Measurements from ENCODE around the gene FZD8.
A peak's percentile ranks its signal among the peaks of the same experiment; 100 is the strongest.
"Not testable (repeated sequence)": the region's sequence is repeated elsewhere in the genome, so short reads cannot be mapped to it uniquely, and the experiment has no call there.

The FZD8 gene

DNA sequence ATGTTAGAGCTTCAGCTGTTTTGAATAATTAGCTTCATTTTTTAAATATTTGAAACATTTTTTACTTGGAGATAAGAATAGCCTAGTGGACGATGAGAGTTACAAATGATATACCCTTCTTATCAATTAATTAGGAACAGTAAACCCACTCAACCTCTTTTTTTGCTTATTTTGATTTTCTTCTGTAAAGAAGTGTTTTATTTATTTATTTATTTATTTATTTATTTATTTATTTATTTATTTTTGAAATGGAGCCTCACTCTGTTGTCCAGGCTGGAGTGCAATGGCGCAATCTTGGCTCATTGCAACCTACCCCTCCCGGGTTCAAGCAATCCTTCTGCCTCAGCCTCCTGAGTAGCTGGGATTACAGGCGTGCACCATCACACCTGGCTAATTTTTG is 43.8 kb upstream of the FZD8 start:
- H3K9me3 ChIP-seq (ENCODE audit: control insufficient read depth, insufficient read depth, low read depth, low read length); POLR2A ChIA-PET; H3K36me3 ChIP-seq (ENCODE audit: control insufficient read depth in 2 of 2, insufficient read depth in 1 of 2, low read length in 2 of 2); CTCF ChIA-PET; H3K4me1 ChIP-seq (ENCODE audit: control insufficient read depth, insufficient read depth, low read length); H3K27ac ChIP-seq (ENCODE audit: extremely low read depth, low read depth, low read length); H3K4me3 ChIP-seq (ENCODE audit: low read depth, low read length): not testable (repeated sequence)
- TF ChIP-seq, protein P1, sequence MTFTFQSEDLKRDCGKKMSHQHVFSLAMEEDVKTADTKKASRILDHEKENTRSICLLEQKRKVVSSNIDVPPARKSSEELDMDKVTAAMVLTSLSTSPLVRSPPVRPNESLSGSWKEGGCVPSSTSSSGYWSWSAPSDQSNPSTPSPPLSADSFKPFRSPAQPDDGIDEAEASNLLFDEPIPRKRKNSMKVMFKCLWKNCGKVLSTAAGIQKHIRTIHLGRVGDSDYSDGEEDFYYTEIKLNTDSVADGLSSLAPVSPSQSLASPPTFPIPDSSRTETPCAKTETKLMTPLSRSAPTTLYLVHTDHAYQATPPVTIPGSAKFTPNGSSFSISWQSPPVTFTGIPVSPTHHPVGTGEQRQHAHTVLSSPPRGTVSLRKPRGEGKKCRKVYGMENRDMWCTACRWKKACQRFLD (tag by site-specific recombination; IDR thresholded peaks at IDR 0.05), result peak; percentile 72; the same call in 1 of the 2 replicates
- TF ChIP-seq ZNF202 (tag by site-specific recombination; IDR thresholded peaks at IDR 0.05; ENCODE audit: borderline replicate concordance) (peak; percentile 77), ZNF138 (tag by site-specific recombination; IDR thresholded peaks at IDR 0.05; ENCODE audit: borderline replicate concordance) (0 out of 2 replicates have a peak, but pooled peaks have one; percentile 18), ZNF514 (tag by site-specific recombination; IDR thresholded peaks at IDR 0.05) (0 out of 2 replicates have a peak, but pooled peaks have one; percentile 27), ZNF354C (tag by site-specific recombination; IDR thresholded peaks at IDR 0.05; ENCODE audit: borderline replicate concordance, low read depth) (peak; percentile 75; the same call in 1 of the 2 replicates), ZNF664 (tag by site-specific recombination; IDR thresholded peaks at IDR 0.05) (peak; percentile 71; the same call in 1 of the 2 replicates), ZNF558 (tag by site-specific recombination; IDR thresholded peaks at IDR 0.05) (0 out of 2 replicates have a peak, but pooled peaks have one; percentile 46), ZNF623 (tag by site-specific recombination; IDR thresholded peaks at IDR 0.05) (peak; percentile 76), ZBTB21 (tag by site-specific recombination; IDR thresholded peaks at IDR 0.05) (peak; percentile 45; the same call in 1 of the 2 replicates), ZNF140 (tag by site-specific recombination; IDR thresholded peaks at IDR 0.05) (peak; percentile 85), ZNF529 (tag by site-specific recombination; IDR thresholded peaks at IDR 0.05; ENCODE audit: insufficient replicate concordance) (peak; percentile 31), ZNF654 (tag by site-specific recombination; IDR thresholded peaks at IDR 0.05; ENCODE audit: low read depth) (peak; percentile 32), ZNF530 (tag by site-specific recombination; IDR thresholded peaks at IDR 0.05; ENCODE audit: low read depth) (peak; percentile 85; the same call in 1 of the 2 replicates), ZNF501 (tag by site-specific recombination; IDR thresholded peaks at IDR 0.05) (0 out of 2 replicates have a peak, but pooled peaks have one; percentile 32), ZNF19 (tag by site-specific recombination; IDR thresholded peaks at IDR 0.05; ENCODE audit: low read depth) (0 out of 2 replicates have a peak, but pooled peaks have one; percentile 76), ZNF404 (tag by site-specific recombination; IDR thresholded peaks at IDR 0.05) (0 out of 2 replicates have a peak, but pooled peaks have one; percentile 71), ZXDB (tag by site-specific recombination; IDR thresholded peaks at IDR 0.05) (peak; percentile 71), ZNF510 (tag by site-specific recombination; IDR thresholded peaks at IDR 0.05; ENCODE audit: insufficient replicate concordance) (peak; percentile 80), ZNF394 (tag by site-specific recombination; IDR thresholded peaks at IDR 0.05; ENCODE audit: borderline replicate concordance) (peak; percentile 95), ZNF292 (tag by site-specific recombination; IDR thresholded peaks at IDR 0.05; ENCODE audit: borderline replicate concordance, low read depth) (peak; percentile 56; the same call in 1 of the 2 replicates), ZBTB8A (tag by site-specific recombination; IDR thresholded peaks at IDR 0.05) (peak; percentile 80), ZBTB1 (tag by site-specific recombination; IDR thresholded peaks at IDR 0.05) (0 out of 2 replicates have a peak, but pooled peaks have one; percentile 50)
- TF ChIP-seq, protein P2, sequence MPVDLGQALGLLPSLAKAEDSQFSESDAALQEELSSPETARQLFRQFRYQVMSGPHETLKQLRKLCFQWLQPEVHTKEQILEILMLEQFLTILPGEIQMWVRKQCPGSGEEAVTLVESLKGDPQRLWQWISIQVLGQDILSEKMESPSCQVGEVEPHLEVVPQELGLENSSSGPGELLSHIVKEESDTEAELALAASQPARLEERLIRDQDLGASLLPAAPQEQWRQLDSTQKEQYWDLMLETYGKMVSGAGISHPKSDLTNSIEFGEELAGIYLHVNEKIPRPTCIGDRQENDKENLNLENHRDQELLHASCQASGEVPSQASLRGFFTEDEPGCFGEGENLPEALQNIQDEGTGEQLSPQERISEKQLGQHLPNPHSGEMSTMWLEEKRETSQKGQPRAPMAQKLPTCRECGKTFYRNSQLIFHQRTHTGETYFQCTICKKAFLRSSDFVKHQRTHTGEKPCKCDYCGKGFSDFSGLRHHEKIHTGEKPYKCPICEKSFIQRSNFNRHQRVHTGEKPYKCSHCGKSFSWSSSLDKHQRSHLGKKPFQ (tag by site-specific recombination; IDR thresholded peaks at IDR 0.05), result 0 out of 2 replicates have a peak, but pooled peaks have one; percentile 20
- TF ChIP-seq, protein P3, sequence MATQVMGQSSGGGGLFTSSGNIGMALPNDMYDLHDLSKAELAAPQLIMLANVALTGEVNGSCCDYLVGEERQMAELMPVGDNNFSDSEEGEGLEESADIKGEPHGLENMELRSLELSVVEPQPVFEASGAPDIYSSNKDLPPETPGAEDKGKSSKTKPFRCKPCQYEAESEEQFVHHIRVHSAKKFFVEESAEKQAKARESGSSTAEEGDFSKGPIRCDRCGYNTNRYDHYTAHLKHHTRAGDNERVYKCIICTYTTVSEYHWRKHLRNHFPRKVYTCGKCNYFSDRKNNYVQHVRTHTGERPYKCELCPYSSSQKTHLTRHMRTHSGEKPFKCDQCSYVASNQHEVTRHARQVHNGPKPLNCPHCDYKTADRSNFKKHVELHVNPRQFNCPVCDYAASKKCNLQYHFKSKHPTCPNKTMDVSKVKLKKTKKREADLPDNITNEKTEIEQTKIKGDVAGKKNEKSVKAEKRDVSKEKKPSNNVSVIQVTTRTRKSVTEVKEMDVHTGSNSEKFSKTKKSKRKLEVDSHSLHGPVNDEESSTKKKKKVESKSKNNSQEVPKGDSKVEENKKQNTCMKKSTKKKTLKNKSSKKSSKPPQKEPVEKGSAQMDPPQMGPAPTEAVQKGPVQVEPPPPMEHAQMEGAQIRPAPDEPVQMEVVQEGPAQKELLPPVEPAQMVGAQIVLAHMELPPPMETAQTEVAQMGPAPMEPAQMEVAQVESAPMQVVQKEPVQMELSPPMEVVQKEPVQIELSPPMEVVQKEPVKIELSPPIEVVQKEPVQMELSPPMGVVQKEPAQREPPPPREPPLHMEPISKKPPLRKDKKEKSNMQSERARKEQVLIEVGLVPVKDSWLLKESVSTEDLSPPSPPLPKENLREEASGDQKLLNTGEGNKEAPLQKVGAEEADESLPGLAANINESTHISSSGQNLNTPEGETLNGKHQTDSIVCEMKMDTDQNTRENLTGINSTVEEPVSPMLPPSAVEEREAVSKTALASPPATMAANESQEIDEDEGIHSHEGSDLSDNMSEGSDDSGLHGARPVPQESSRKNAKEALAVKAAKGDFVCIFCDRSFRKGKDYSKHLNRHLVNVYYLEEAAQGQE (tag by site-specific recombination; IDR thresholded peaks at IDR 0.05), result peak; percentile 73
- TF ChIP-seq, protein P4, sequence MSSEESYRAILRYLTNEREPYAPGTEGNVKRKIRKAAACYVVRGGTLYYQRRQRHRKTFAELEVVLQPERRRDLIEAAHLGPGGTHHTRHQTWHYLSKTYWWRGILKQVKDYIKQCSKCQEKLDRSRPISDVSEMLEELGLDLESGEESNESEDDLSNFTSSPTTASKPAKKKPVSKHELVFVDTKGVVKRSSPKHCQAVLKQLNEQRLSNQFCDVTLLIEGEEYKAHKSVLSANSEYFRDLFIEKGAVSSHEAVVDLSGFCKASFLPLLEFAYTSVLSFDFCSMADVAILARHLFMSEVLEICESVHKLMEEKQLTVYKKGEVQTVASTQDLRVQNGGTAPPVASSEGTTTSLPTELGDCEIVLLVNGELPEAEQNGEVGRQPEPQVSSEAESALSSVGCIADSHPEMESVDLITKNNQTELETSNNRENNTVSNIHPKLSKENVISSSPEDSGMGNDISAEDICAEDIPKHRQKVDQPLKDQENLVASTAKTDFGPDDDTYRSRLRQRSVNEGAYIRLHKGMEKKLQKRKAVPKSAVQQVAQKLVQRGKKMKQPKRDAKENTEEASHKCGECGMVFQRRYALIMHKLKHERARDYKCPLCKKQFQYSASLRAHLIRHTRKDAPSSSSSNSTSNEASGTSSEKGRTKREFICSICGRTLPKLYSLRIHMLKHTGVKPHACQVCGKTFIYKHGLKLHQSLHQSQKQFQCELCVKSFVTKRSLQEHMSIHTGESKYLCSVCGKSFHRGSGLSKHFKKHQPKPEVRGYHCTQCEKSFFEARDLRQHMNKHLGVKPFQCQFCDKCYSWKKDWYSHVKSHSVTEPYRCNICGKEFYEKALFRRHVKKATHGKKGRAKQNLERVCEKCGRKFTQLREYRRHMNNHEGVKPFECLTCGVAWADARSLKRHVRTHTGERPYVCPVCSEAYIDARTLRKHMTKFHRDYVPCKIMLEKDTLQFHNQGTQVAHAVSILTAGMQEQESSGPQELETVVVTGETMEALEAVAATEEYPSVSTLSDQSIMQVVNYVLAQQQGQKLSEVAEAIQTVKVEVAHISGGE (tag by site-specific recombination; conservative IDR thresholded peaks at IDR 0.05; ENCODE audit: low read depth), result peak; percentile 82
